ENCODE results near the gene INAVA. TPM values are rescaled to one million over a fixed set of nuclear protein-coding genes. Genes with fewer than 3 reads are reported as not detected.

Gene INAVA
- polyA plus RNA-seq, 3 donors = not detected

GRCh38 chr1:200869376-200869752 lies 25.3 kb upstream of the INAVA start:
- Mint-ChIP-seq H3K9me3 (peaks cover 0 to 8% (median 4%) of the 10 kb centered on the region in 7 donors), H3K36me3 (peaks cover under 1 to 3% of the 10 kb centered on the region in 2 donors), H3K27me3 (ENCODE audit: low read depth in 3 of 3) (peaks cover 24 to 29% (median 24%) of the 10 kb centered on the region in 3 donors), H3K4me1 (peaks cover 28% of the 10 kb centered on the region), H3K4me3 (no peak overlapping the region), H3K27ac (peak overlapping the region in 1 of 7 donors; percentile 51)
- Histone ChIP-seq H3K4me2 (replicated peaks; ENCODE audit: extremely low read depth, low read length, poor library complexity, severe bottlenecking) (no peak overlapping the region), H3K9me3 (replicated peaks in 1 of 2; ENCODE audit: control insufficient read depth in 1 of 2, insufficient read depth in 1 of 2, low read length in 2 of 2) (no peaks in the 10 kb centered on the region), H2AFZ (ENCODE audit: insufficient read depth, low read depth, low read length, poor library complexity, severe bottlenecking) (no peak overlapping the region), H4K20me1 (ENCODE audit: insufficient read depth, low read length) (no peaks in the 10 kb centered on the region), H3K4me3 (replicated peaks in 1 of 3; ENCODE audit: low read depth in 2 of 3, low read length in 3 of 3) (no peak overlapping the region), H3K9ac (ENCODE audit: insufficient read depth, low read length, poor library complexity, severe bottlenecking) (no peak overlapping the region), H3K79me2 (ENCODE audit: insufficient read depth, low read length) (no peaks in the 10 kb centered on the region), H3K36me3 (replicated peaks in 1 of 2; ENCODE audit: control insufficient read depth in 1 of 2, insufficient read depth in 2 of 2, low read length in 2 of 2) (no peaks in the 10 kb centered on the region), H3K4me1 (ENCODE audit: control insufficient read depth in 1 of 2, insufficient read depth in 2 of 2, low read length in 2 of 2) (peaks cover 11 to 14% of the 10 kb centered on the region in 2 donors), H3K27ac (ENCODE audit: low read depth in 1 of 2, low read length in 2 of 2) (no peak overlapping the region), H3K27me3 (ENCODE audit: control insufficient read depth in 2 of 2, insufficient read depth in 2 of 2, low read length in 2 of 2) (peaks cover 7 to 26% of the 10 kb centered on the region in 2 donors)
- TF ChIP-seq, protein P1, sequence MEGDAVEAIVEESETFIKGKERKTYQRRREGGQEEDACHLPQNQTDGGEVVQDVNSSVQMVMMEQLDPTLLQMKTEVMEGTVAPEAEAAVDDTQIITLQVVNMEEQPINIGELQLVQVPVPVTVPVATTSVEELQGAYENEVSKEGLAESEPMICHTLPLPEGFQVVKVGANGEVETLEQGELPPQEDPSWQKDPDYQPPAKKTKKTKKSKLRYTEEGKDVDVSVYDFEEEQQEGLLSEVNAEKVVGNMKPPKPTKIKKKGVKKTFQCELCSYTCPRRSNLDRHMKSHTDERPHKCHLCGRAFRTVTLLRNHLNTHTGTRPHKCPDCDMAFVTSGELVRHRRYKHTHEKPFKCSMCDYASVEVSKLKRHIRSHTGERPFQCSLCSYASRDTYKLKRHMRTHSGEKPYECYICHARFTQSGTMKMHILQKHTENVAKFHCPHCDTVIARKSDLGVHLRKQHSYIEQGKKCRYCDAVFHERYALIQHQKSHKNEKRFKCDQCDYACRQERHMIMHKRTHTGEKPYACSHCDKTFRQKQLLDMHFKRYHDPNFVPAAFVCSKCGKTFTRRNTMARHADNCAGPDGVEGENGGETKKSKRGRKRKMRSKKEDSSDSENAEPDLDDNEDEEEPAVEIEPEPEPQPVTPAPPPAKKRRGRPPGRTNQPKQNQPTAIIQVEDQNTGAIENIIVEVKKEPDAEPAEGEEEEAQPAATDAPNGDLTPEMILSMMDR (IDR thresholded peaks at IDR 0.05) = no peak
- 68% methylated on average over 3 of the region's 5 CpGs for WGBS (ENCODE audit: insufficient coverage)
- no peak for DNase-seq
- intact Hi-C loops (cut with micrococcal nuclease) = no loop called here

- Histone ChIP-seq H3K9me3 (replicated peaks in 1 of 2; ENCODE audit: control insufficient read depth in 1 of 2, insufficient read depth in 1 of 2, low read length in 2 of 2) (no peaks in the 10 kb centered on the region), H3K4me2 (replicated peaks; ENCODE audit: extremely low read depth, low read length, poor library complexity, severe bottlenecking) (no peak overlapping the region), H3K79me2 (ENCODE audit: insufficient read depth, low read length) (no peaks in the 10 kb centered on the region), H3K27ac (ENCODE audit: low read depth in 1 of 2, low read length in 2 of 2) (no peak overlapping the region), H4K20me1 (ENCODE audit: insufficient read depth, low read length) (no peaks in the 10 kb centered on the region), H3K27me3 (ENCODE audit: control insufficient read depth in 2 of 2, insufficient read depth in 2 of 2, low read length in 2 of 2) (peaks cover 11 to 30% of the 10 kb centered on the region in 2 donors), H3K36me3 (replicated peaks in 1 of 2; ENCODE audit: control insufficient read depth in 1 of 2, insufficient read depth in 2 of 2, low read length in 2 of 2) (no peaks in the 10 kb centered on the region), H2AFZ (ENCODE audit: insufficient read depth, low read depth, low read length, poor library complexity, severe bottlenecking) (no peak overlapping the region), H3K4me3 (replicated peaks in 1 of 3; ENCODE audit: low read depth in 2 of 3, low read length in 3 of 3) (no peak overlapping the region), H3K9ac (ENCODE audit: insufficient read depth, low read length, poor library complexity, severe bottlenecking) (no peak overlapping the region), H3K4me1 (ENCODE audit: control insufficient read depth in 1 of 2, insufficient read depth in 2 of 2, low read length in 2 of 2) (peaks cover 11 to 14% of the 10 kb centered on the region in 2 donors)
- no CpG with 5 or more reads among the region's 9 CpGs for WGBS (ENCODE audit: insufficient coverage)
- no peak for DNase-seq
- Mint-ChIP-seq H3K27me3 (ENCODE audit: low read depth in 3 of 3) (peaks cover 29 to 34% (median 29%) of the 10 kb centered on the region in 3 donors), H3K4me3 (no peak overlapping the region), H3K9me3 (peaks cover 0 to 8% (median 4%) of the 10 kb centered on the region in 7 donors), H3K36me3 (peaks cover 5% of the 10 kb centered on the region in 2 donors), H3K27ac (peak overlapping the region in 1 of 7 donors; percentile 51), H3K4me1 (peaks cover 30% of the 10 kb centered on the region)
- intact Hi-C loops (cut with micrococcal nuclease) = no loop called here
- TF ChIP-seq, protein P1 (IDR thresholded peaks at IDR 0.05) = no peak
These were observed 24.8 kb upstream of the INAVA start for GRCh38 chr1:200869753-200870391.
